Neutrophil (primary cell): ENCODE data around the gene REPS2.

Experiments used
- H3K27ac ChIP-seq: fragments of 200-600 bp; sonication (generic); 2 replicates; pipeline ENCODE4 v1.5.1; 2016; ENCODE audit warnings: mild to moderate bottlenecking, moderate library complexity
- H3K27me3 ChIP-seq: fragments of 200-600 bp; sonication (generic); 2 replicates; pipeline ENCODE4 v1.6.0; 2016; ENCODE audit warnings: mild to moderate bottlenecking
- H3K36me3 ChIP-seq: fragments of 200-600 bp; sonication (generic); 2 replicates; pipeline ENCODE4 v1.5.1; 2017
- H3K4me1 ChIP-seq, 2 experiments: fragments of 200-600 bp in 1 of 2; sonication (generic) in 1 of 2; 1 replicate in 1 of 2; 2 replicates in 1 of 2; pipeline versions ENCODE4 v1.5.1 to v1.6.1; 2013 to 2016; ENCODE audit warnings: low read depth in 1 of 2, low read length in 1 of 2, mild to moderate bottlenecking in 1 of 2, moderate library complexity in 1 of 2; ENCODE audit not compliant: control insufficient read depth in 1 of 2, insufficient read depth in 1 of 2
- H3K4me3 ChIP-seq, 2 experiments: fragments of 200-600 bp in 1 of 2; sonication (generic) in 1 of 2; 1 replicate in 1 of 2; 2 replicates in 1 of 2; pipeline ENCODE4 v1.5.1; 2013 to 2016; ENCODE audit warnings: low read depth in 1 of 2, low read length in 1 of 2, mild to moderate bottlenecking in 1 of 2, moderate library complexity in 1 of 2
- H3K9me3 ChIP-seq: fragments of 200-600 bp; sonication (generic); 2 replicates; pipeline ENCODE4 v1.5.1; 2016
- CTCF ChIP-seq: fragments of 200-600 bp; sonication (generic); IDR thresholded peaks from 2 replicates; pipeline ENCODE4 v1.5.1; 2016; ENCODE audit warnings: antibody characterized with exemption

The REPS2 gene

GRCh38 chrX:16981980-16982379 lies 35.5 kb downstream of the REPS2 start:
- no peaks in the 10 kb centered on the region for H3K4me1 ChIP-seq
- H3K9me3 ChIP-seq: no peaks in the 10 kb centered on the region
- TF ChIP-seq CTCF: no peak
- H3K36me3 ChIP-seq: no peaks in the 10 kb centered on the region
- H3K27ac ChIP-seq: no peak overlapping the region
- H3K27me3 ChIP-seq: no peaks in the 10 kb centered on the region
- H3K4me3 ChIP-seq: no peak overlapping the region

- no peak overlapping the region for H3K4me3 ChIP-seq
- TF ChIP-seq CTCF: no peak
- no peaks in the 10 kb centered on the region for H3K27me3 ChIP-seq
- no peak overlapping the region for H3K27ac ChIP-seq
- no peaks in the 10 kb centered on the region for H3K4me1 ChIP-seq
- H3K36me3 ChIP-seq: no peaks in the 10 kb centered on the region
- no peaks in the 10 kb centered on the region for H3K9me3 ChIP-seq
These were observed 36.6 kb downstream of the REPS2 start for GRCh38 chrX:16983051-16983450.

GRCh38 chrX:16985286-16985685 lies 38.8 kb downstream of the REPS2 start:
- no peak for TF ChIP-seq CTCF
- Histone ChIP-seq H3K27me3 (no peaks in the 10 kb centered on the region), H3K36me3 (no peaks in the 10 kb centered on the region)

GRCh38 chrX:16986169-16986568 lies 39.7 kb downstream of the REPS2 start:
- Histone ChIP-seq H3K9me3 (no peaks in the 10 kb centered on the region), H3K36me3 (no peaks in the 10 kb centered on the region), H3K27ac (no peak overlapping the region), H3K4me1 (no peaks in the 10 kb centered on the region), H3K4me3 (no peak overlapping the region), H3K27me3 (no peaks in the 10 kb centered on the region)
- no peak for TF ChIP-seq CTCF

More at GRCh38 chrX:16985286-16985685, 38.8 kb downstream of the REPS2 start:
- Histone ChIP-seq H3K27ac (no peak overlapping the region), H3K4me3 (no peak overlapping the region), H3K4me1 (no peaks in the 10 kb centered on the region), H3K9me3 (no peaks in the 10 kb centered on the region)

- H3K4me1 ChIP-seq: no peaks in the 10 kb centered on the region
- no peak overlapping the region for H3K4me3 ChIP-seq
- H3K27me3 ChIP-seq: no peaks in the 10 kb centered on the region
- no peak overlapping the region for H3K27ac ChIP-seq
- no peaks in the 10 kb centered on the region for H3K36me3 ChIP-seq
- no peak for TF ChIP-seq CTCF
- no peaks in the 10 kb centered on the region for H3K9me3 ChIP-seq
These were observed 43.3 kb downstream of the REPS2 start for GRCh38 chrX:16989750-16990149.

GRCh38 chrX:16990839-16991238 lies 44.4 kb downstream of the REPS2 start:
- H3K9me3 ChIP-seq: no peaks in the 10 kb centered on the region
- no peak overlapping the region for H3K4me3 ChIP-seq
- no peaks in the 10 kb centered on the region for H3K36me3 ChIP-seq
- H3K4me1 ChIP-seq: no peaks in the 10 kb centered on the region
- no peaks in the 10 kb centered on the region for H3K27me3 ChIP-seq
- no peak overlapping the region for H3K27ac ChIP-seq
- TF ChIP-seq CTCF: no peak
